Esophagus mucosa (tissue), 1 donor: ENCODE measurements around the gene FAM20C. TPM values are rescaled to one million over a fixed set of nuclear protein-coding genes. Genes with fewer than 3 reads are reported as not detected.

Experiments used
- ATAC-seq: fragments of 200-7000 bp; cut with Tn5 transposase; one replicate; pipeline ENCODE4 v1.9.1; 2020
- total RNA-seq: library from RNA; stranded (reverse); gene quantifications from one replicate; pipeline ENCODE4 v1.2.4, GENCODE V29; 2023
- donor health status: DM: yes; HTN: yes; CAD: no.

The FAM20C gene
- total RNA-seq, 1 donor from 2014 or later = 12.6 TPM

- no peak for ATAC-seq
Observed at GRCh38 chr7:159370-160270, 32.8 kb upstream of the FAM20C start.

GRCh38 chr7:160958-161725 is 31.2 kb upstream of the FAM20C start:
- ATAC-seq = no peak

GRCh38 chr7:162632-163297 is 29.6 kb upstream of the FAM20C start:
- no peak for ATAC-seq

- no peak for ATAC-seq
Observed at GRCh38 chr7:163298-163695, 29.1 kb upstream of the FAM20C start.

- no peak for ATAC-seq
Observed at GRCh38 chr7:163971-164881, 28.1 kb upstream of the FAM20C start.

- ATAC-seq = no peak
Observed at GRCh38 chr7:164882-165660, 27.3 kb upstream of the FAM20C start.

GRCh38 chr7:165661-166337 is 26.6 kb upstream of the FAM20C start:
- ATAC-seq = no peak

- no peak for ATAC-seq
Observed at GRCh38 chr7:166338-167060, 25.9 kb upstream of the FAM20C start.

GRCh38 chr7:167090-167855 is 25.1 kb upstream of the FAM20C start:
- no peak for ATAC-seq

GRCh38 chr7:167976-168791 is 24.2 kb upstream of the FAM20C start:
- no peak for ATAC-seq

- ATAC-seq = no peak
Observed at GRCh38 chr7:169276-170172, 22.8 kb upstream of the FAM20C start.

GRCh38 chr7:170551-171363 is 21.6 kb upstream of the FAM20C start:
- ATAC-seq = no peak

- no peak for ATAC-seq
Observed at GRCh38 chr7:171364-171904, 20.9 kb upstream of the FAM20C start.

GRCh38 chr7:171912-172515 is 20.4 kb upstream of the FAM20C start:
- ATAC-seq = no peak

- ATAC-seq = no peak
Observed at GRCh38 chr7:173209-173918, 19.0 kb upstream of the FAM20C start.
